ENCODE results near the gene FRMD8. TPM values are rescaled to one million over a fixed set of nuclear protein-coding genes. Genes with fewer than 3 reads are reported as not detected.

The FRMD8 gene
- total RNA-seq, 1 donor from 2014 or later = 27.3 TPM

- no peaks in the 10 kb centered on the region for H3K27me3 Mint-ChIP-seq
- no peak overlapping the region for H3K4me3 Mint-ChIP-seq (ENCODE audit: low read depth)
- H3K4me1 Mint-ChIP-seq (ENCODE audit: low read depth) = peaks cover 7% of the 10 kb centered on the region
- no peaks in the 10 kb centered on the region for H3K9me3 Mint-ChIP-seq (ENCODE audit: low read depth)
- no peak overlapping the region for H3K27ac Mint-ChIP-seq
- no peak for DNase-seq (ENCODE audit: low spot score, unreplicated experiment)
- H3K36me3 Mint-ChIP-seq (ENCODE audit: insufficient read depth) = peaks cover 8% of the 10 kb centered on the region
- TF ChIP-seq CTCF (IDR thresholded peaks at IDR 0.05; ENCODE audit: unreplicated experiment) = no peak
Measured at GRCh38 chr11:65400307-65401072, 14.1 kb downstream of the FRMD8 start.

DNA sequence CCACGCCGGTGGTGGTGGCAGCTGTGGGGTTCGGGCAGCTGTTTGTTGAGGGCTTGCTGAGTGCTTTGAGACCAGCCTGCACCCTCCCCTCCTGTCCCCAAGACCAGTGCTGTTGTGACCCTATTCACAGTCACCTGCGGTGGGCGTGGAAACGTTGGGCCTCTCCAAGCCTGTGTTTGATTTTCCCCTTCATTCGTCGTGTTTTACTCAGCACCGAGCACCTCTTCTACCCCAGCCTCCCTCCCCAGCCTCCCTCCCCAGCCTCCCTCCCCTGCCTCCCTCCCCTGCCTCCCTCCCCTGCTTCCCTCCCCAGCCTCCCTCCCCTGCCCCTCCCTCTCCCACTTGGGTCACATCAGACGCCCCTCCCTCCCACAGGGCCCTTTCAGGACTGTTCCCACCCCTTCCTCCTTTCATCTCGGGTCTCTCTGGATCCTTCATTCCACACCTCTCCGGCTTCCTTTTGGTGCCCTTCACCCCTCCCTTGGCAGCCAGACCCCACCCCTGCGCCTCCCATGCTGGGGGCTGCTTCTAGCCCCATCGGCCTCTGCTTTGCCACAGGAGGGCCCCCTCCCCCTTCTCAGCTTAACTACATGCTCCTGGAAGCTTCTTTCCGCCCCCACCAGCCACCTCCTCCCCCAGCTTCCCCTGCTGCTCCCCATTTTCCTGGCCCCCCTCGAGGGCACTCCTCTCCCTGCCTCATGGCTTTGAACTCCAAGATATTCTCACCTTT, 14.8 kb downstream of the FRMD8 start:
- Mint-ChIP-seq H3K4me1 (ENCODE audit: low read depth) (peaks cover 7% of the 10 kb centered on the region), H3K36me3 (ENCODE audit: insufficient read depth) (peaks cover 8% of the 10 kb centered on the region), H3K9me3 (ENCODE audit: low read depth) (no peaks in the 10 kb centered on the region), H3K27me3 (no peaks in the 10 kb centered on the region), H3K27ac (no peak overlapping the region), H3K4me3 (ENCODE audit: low read depth) (no peak overlapping the region)
- DNase-seq (ENCODE audit: low spot score, unreplicated experiment) = no peak
- no peak for TF ChIP-seq CTCF (IDR thresholded peaks at IDR 0.05; ENCODE audit: unreplicated experiment)

- no peaks in the 10 kb centered on the region for H3K9me3 Mint-ChIP-seq (ENCODE audit: low read depth)
- H3K4me1 Mint-ChIP-seq (ENCODE audit: low read depth) = peaks cover 7% of the 10 kb centered on the region
- no peaks in the 10 kb centered on the region for H3K27me3 Mint-ChIP-seq
- no peak overlapping the region for H3K4me3 Mint-ChIP-seq (ENCODE audit: low read depth)
- peaks cover 8% of the 10 kb centered on the region for H3K36me3 Mint-ChIP-seq (ENCODE audit: insufficient read depth)
- DNase-seq (ENCODE audit: low spot score, unreplicated experiment) = no peak
- no peak overlapping the region for H3K27ac Mint-ChIP-seq
- no peak for TF ChIP-seq CTCF (IDR thresholded peaks at IDR 0.05; ENCODE audit: unreplicated experiment)
Measured at GRCh38 chr11:65401803-65402248, 15.4 kb downstream of the FRMD8 start.

GRCh38 chr11:65402790-65403189, 16.4 kb downstream of the FRMD8 start:
- peaks cover 4% of the 10 kb centered on the region for H3K36me3 Mint-ChIP-seq (ENCODE audit: insufficient read depth)
- no peak for TF ChIP-seq CTCF (IDR thresholded peaks at IDR 0.05; ENCODE audit: unreplicated experiment)
- no peak overlapping the region for H3K4me3 Mint-ChIP-seq (ENCODE audit: low read depth)
- peaks cover 7% of the 10 kb centered on the region for H3K4me1 Mint-ChIP-seq (ENCODE audit: low read depth)
- no peak for DNase-seq (ENCODE audit: low spot score, unreplicated experiment)
- no peaks in the 10 kb centered on the region for H3K9me3 Mint-ChIP-seq (ENCODE audit: low read depth)
- H3K27me3 Mint-ChIP-seq = no peaks in the 10 kb centered on the region
- H3K27ac Mint-ChIP-seq = no peak overlapping the region

DNA sequence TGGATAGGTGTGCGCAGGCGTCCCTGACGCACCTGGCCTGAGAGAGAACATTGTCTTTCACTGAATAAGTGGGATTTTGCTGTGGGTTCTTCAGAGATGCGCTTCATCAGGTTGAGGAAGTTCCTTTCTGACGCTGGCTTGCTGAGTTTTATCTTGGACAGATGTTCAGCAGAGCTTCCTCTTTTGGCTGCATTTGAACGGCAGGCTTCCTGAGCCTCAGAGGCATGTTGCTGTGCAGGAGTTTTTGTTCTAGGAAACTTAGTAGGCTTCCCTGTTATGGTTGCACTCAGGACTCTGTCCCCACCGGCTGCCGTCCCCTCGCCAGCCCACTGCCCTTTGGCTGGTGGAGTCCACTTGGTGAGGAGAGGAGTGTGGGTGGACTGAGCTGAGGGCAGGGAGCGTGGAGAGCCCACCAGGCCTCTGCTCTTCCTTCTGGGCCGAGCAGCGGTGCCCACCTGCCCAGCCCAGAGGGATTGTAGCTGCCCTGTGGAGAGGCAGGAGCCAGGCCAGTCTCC, 17.2 kb downstream of the FRMD8 start:
- no peaks in the 10 kb centered on the region for H3K9me3 Mint-ChIP-seq (ENCODE audit: low read depth)
- TF ChIP-seq CTCF (IDR thresholded peaks at IDR 0.05; ENCODE audit: unreplicated experiment) = no peak
- H3K4me1 Mint-ChIP-seq (ENCODE audit: low read depth) = peaks cover 7% of the 10 kb centered on the region
- H3K4me3 Mint-ChIP-seq (ENCODE audit: low read depth) = no peak overlapping the region
- no peaks in the 10 kb centered on the region for H3K27me3 Mint-ChIP-seq
- H3K36me3 Mint-ChIP-seq (ENCODE audit: insufficient read depth) = peaks cover 4% of the 10 kb centered on the region
- no peak for DNase-seq (ENCODE audit: low spot score, unreplicated experiment)
- no peak overlapping the region for H3K27ac Mint-ChIP-seq

Data from progenitor cell of endocrine pancreas (in vitro differentiated cells).